ENCODE measurements around the gene SLC25A41.
A peak's percentile ranks its signal among the peaks of the same experiment; 100 is the strongest.

SLC25A41 gene

GRCh38 chr19:6427131-6427530 lies 6.4 kb downstream of the SLC25A41 start:
- TF ChIP-seq GATA1 (IDR thresholded peaks at IDR 0.05; ENCODE audit: low read depth, low read length) (no peak), POLR2A (IDR thresholded peaks at IDR 0.05; ENCODE audit: low read length) (no peak)
- no peak for DNase-seq

- DNase-seq = peak in 1 of 2 experiments; percentile 42
These were observed 7.6 kb downstream of the SLC25A41 start for GRCh38 chr19:6425732-6426620.

GRCh38 chr19:6424939-6425731 lies 8.4 kb downstream of the SLC25A41 start:
- TF ChIP-seq GATA1 (IDR thresholded peaks at IDR 0.05; ENCODE audit: low read depth, low read length) = no peak
- TF ChIP-seq POLR2A (IDR thresholded peaks at IDR 0.05; ENCODE audit: low read length) = no peak
- peak; percentile 100 for DNase-seq

More at GRCh38 chr19:6425732-6426620, 7.6 kb downstream of the SLC25A41 start:
- TF ChIP-seq POLR2A (IDR thresholded peaks at IDR 0.05; ENCODE audit: low read length) (no peak), GATA1 (IDR thresholded peaks at IDR 0.05; ENCODE audit: low read depth, low read length) (no peak)

GRCh38 chr19:6424195-6424938 lies 9.2 kb downstream of the SLC25A41 start, which contains the start of gene KHSRP:
Gene KHSRP (minus strand): TSS chr19:6424811. CDS start chr19:6424701, 110 bp downstream.
- TF ChIP-seq POLR2A (IDR thresholded peaks at IDR 0.05; ENCODE audit: low read length) = peak; percentile 65
- no peak for TF ChIP-seq GATA1 (IDR thresholded peaks at IDR 0.05; ENCODE audit: low read depth, low read length)
- peak; percentile 59 to 63 for DNase-seq

- peak; percentile 72 to 77 for DNase-seq
These were observed 9.9 kb downstream of the SLC25A41 start for GRCh38 chr19:6423499-6424194.

GRCh38 chr19:6421075-6422014 lies 12.2 kb downstream of the SLC25A41 start:
- no peak for TF ChIP-seq GATA1 (IDR thresholded peaks at IDR 0.05; ENCODE audit: low read depth, low read length)
- no peak for TF ChIP-seq POLR2A (IDR thresholded peaks at IDR 0.05; ENCODE audit: low read length)
- DNase-seq = no peak

More at GRCh38 chr19:6423499-6424194, 9.9 kb downstream of the SLC25A41 start:
- TF ChIP-seq GATA1 (IDR thresholded peaks at IDR 0.05; ENCODE audit: low read depth, low read length) = no peak
- no peak for TF ChIP-seq POLR2A (IDR thresholded peaks at IDR 0.05; ENCODE audit: low read length)

GRCh38 chr19:6418562-6418932 lies 15.0 kb downstream of the SLC25A41 start:
- TF ChIP-seq POLR2A (IDR thresholded peaks at IDR 0.05; ENCODE audit: low read length) (no peak), GATA1 (IDR thresholded peaks at IDR 0.05; ENCODE audit: low read depth, low read length) (no peak)
- DNase-seq = no peak

GRCh38 chr19:6417713-6418561 lies 15.6 kb downstream of the SLC25A41 start:
- no peak for TF ChIP-seq GATA1 (IDR thresholded peaks at IDR 0.05; ENCODE audit: low read depth, low read length)
- no peak for TF ChIP-seq POLR2A (IDR thresholded peaks at IDR 0.05; ENCODE audit: low read length)
- no peak for DNase-seq

GRCh38 chr19:6416658-6417405 lies 16.7 kb downstream of the SLC25A41 start:
- TF ChIP-seq POLR2A (IDR thresholded peaks at IDR 0.05; ENCODE audit: low read length) = no peak
- no peak for TF ChIP-seq GATA1 (IDR thresholded peaks at IDR 0.05; ENCODE audit: low read depth, low read length)
- DNase-seq = no peak

- no peak for TF ChIP-seq POLR2A (IDR thresholded peaks at IDR 0.05; ENCODE audit: low read length)
- no peak for TF ChIP-seq GATA1 (IDR thresholded peaks at IDR 0.05; ENCODE audit: low read depth, low read length)
These were observed 17.9 kb downstream of the SLC25A41 start for GRCh38 chr19:6415591-6416190.

More at GRCh38 chr19:6415591-6416190, 17.9 kb downstream of the SLC25A41 start:
- no peak for DNase-seq
